Head of caudate nucleus (tissue), 42 donors: ENCODE measurements around the gene GNAI3.

Source experiments
- DNase-seq, 42 donors: peaks; one replicate each; pipeline versions ENCODE4 v3.0.0 to v3.0.0-alpha.2; 2020 to 2021; ENCODE audit warnings: mixed read lengths in 7 of 42
- intact Hi-C: fragments of 100-400 bp; cut with DNase I; formaldehyde crosslinking; loops from one replicate; pipeline ENCODE4 v1.15.0; 2022

The GNAI3 gene

GRCh38 chr1:109548321-109549267 is at the start of gene GNAI3:
Gene GNAI3, plus strand, starts transcription at chr1:109548615. Its CDS starts 106 bp downstream, at chr1:109548721.
- peak; percentile 95 to 99 (median 98) for DNase-seq
- intact Hi-C loops = loop anchor here (5.0 to 10.0 kb wide), 2 partner anchors 74 to 436 kb away; partner anchors contain the start of gene AHCYL1

GRCh38 chr1:109499081-109499480 is 49.3 kb upstream of the GNAI3 start:
- DNase-seq = peak in 5 of 42 donors; percentile 25 to 59 (median 33)
- intact Hi-C loops = no loop called here

- intact Hi-C loops = no loop called here
- peak in 36 of 42 donors; percentile 17 to 86 (median 52) for DNase-seq
These were observed 48.5 kb upstream of the GNAI3 start for GRCh38 chr1:109499661-109500536.

- peak in 1 of 42 donors; percentile 37 for DNase-seq
- intact Hi-C loops = no loop called here
These were observed 47.5 kb upstream of the GNAI3 start for GRCh38 chr1:109500941-109501381.

- intact Hi-C loops = no loop called here
- no peak for DNase-seq
These were observed 46.6 kb upstream of the GNAI3 start for GRCh38 chr1:109501644-109502363.

- intact Hi-C loops = no loop called here
- DNase-seq = peak in 4 of 42 donors; percentile 38 to 70 (median 61)
These were observed 46.0 kb upstream of the GNAI3 start for GRCh38 chr1:109502364-109502851.

- no peak for DNase-seq
- intact Hi-C loops = no loop called here
These were observed 44.5 kb upstream of the GNAI3 start for GRCh38 chr1:109503935-109504334.

- DNase-seq = no peak
- intact Hi-C loops = no loop called here
These were observed 43.4 kb upstream of the GNAI3 start for GRCh38 chr1:109504974-109505373.

- DNase-seq = no peak
- intact Hi-C loops = no loop called here
These were observed 40.2 kb upstream of the GNAI3 start for GRCh38 chr1:109508001-109508872.

GRCh38 chr1:109508873-109509175 is 39.6 kb upstream of the GNAI3 start:
- intact Hi-C loops = no loop called here
- DNase-seq = no peak

- intact Hi-C loops = no loop called here
- peak in 36 of 42 donors; percentile 39 to 82 (median 63) for DNase-seq
These were observed 39.0 kb upstream of the GNAI3 start, which contains the start of gene AMIGO1 for GRCh38 chr1:109509176-109510134. Gene AMIGO1, minus strand, starts transcription at chr1:109509727. Its CDS starts 815 bp downstream, at chr1:109508912.

GRCh38 chr1:109513110-109513710 is 35.2 kb upstream of the GNAI3 start:
- DNase-seq = no peak
- intact Hi-C loops = no loop called here

- no peak for DNase-seq
- intact Hi-C loops = no loop called here
These were observed 33.6 kb upstream of the GNAI3 start for GRCh38 chr1:109514846-109515245.

GRCh38 chr1:109516872-109517271 is 31.5 kb upstream of the GNAI3 start:
- intact Hi-C loops = no loop called here
- no peak for DNase-seq

- intact Hi-C loops = no loop called here
- no peak for DNase-seq
These were observed 31.1 kb upstream of the GNAI3 start for GRCh38 chr1:109517337-109517736.
